H1 (cell line): ENCODE results near the gene STAM2. TPM values are rescaled to one million over a fixed set of nuclear protein-coding genes. Genes with fewer than 3 reads are reported as not detected.
A peak's percentile ranks its signal among the peaks of the same experiment; 100 is the strongest.

Experiments
- BACH1 ChIP-seq: IDR thresholded peaks from 2 replicates; pipeline ENCODE4 v1.6.1; 2012; ENCODE audit warnings: low read length, improper control_type of control experiment
- CBX8 ChIP-seq: fragments of 300-800, 300-1000 bp; sonication (generic); IDR thresholded peaks from 2 replicates; pipeline ENCODE4 v1.7.1; 2016; ENCODE audit warnings: low read depth, low read length, borderline replicate concordance
- FOSL1 ChIP-seq: IDR thresholded peaks from 2 replicates; pipeline ENCODE4 v1.6.1; 2011; ENCODE audit warnings: mild to moderate bottlenecking, low read depth, low read length, moderate library complexity; ENCODE audit not compliant: insufficient read depth
- GABPA ChIP-seq: IDR thresholded peaks from 2 replicates; pipeline ENCODE4 v1.6.1; 2011; ENCODE audit warnings: mild to moderate bottlenecking, low read length, moderate library complexity, borderline replicate concordance; ENCODE audit not compliant: insufficient read depth
- POLR2AphosphoS5 ChIP-seq: IDR thresholded peaks from 2 replicates; pipeline ENCODE4 v1.6.1; 2011; ENCODE audit warnings: low read depth, low read length
- SUZ12 ChIP-seq: fragments of 200-600 bp; sonication (generic); IDR thresholded peaks from 2 replicates; pipeline ENCODE4 v1.6.1; 2012; ENCODE audit warnings: mild to moderate bottlenecking, inconsistent platforms, low read length, moderate library complexity, mixed read lengths
- TAF1 ChIP-seq: IDR thresholded peaks from 2 replicates; pipeline ENCODE4 v1.6.1; 2011; ENCODE audit warnings: mild to moderate bottlenecking, low read depth, low read length
- TBP ChIP-seq: IDR thresholded peaks from 2 replicates; pipeline ENCODE4 v1.6.1; 2011; ENCODE audit warnings: low read depth, low read length, improper control_type of control experiment
- polyA plus RNA-seq, 7 experiments: library from polyadenylated mRNA; depleted of rRNA in 3 of 7; stranded (reverse) in 5 of 7; unstranded in 2 of 7; fragments of >200 nt in 5 of 7; fragments of 200-250 nt in 2 of 7; gene quantifications; 1 replicate in 5 of 7; 2 replicates in 1 of 7; 4 replicates in 1 of 7; pipeline versions ENCODE4 v1.2.1 to v1.2.3, GENCODE V29; 2011 to 2013; ENCODE audit warnings: missing spikeins in 2 of 7, mixed read lengths in 2 of 7
- total RNA-seq: library from RNA; stranded (reverse); fragmentation: NEBNext Ultra II Directional; extraction: Animal tissue kit (Norgen Biotek cat#: 25700); gene quantifications from 2 replicates; pipeline ENCODE4 v1.2.1, GENCODE V29; 2021
- TF ChIP-seq, protein P1 (sequence below): IDR thresholded peaks from 2 replicates; pipeline ENCODE4 v1.6.1; 2012; ENCODE audit warnings: inconsistent platforms
- TF ChIP-seq, protein P2 (sequence below): fragments of 300-600 bp; sonication (generic); IDR thresholded peaks from 2 replicates; pipeline ENCODE4 v1.7.1; 2012; ENCODE audit warnings: low read length, moderate library complexity, mild to moderate bottlenecking, inconsistent platforms; ENCODE audit not compliant: insufficient replicate concordance

STAM2 gene
- total and polyA plus RNA-seq, 2 of the 8 experiments (the other 6 are each of a cell fraction or from before 2014, with no cell fraction given): 5.4 to 9.4 TPM

- TF ChIP-seq, protein P1, sequence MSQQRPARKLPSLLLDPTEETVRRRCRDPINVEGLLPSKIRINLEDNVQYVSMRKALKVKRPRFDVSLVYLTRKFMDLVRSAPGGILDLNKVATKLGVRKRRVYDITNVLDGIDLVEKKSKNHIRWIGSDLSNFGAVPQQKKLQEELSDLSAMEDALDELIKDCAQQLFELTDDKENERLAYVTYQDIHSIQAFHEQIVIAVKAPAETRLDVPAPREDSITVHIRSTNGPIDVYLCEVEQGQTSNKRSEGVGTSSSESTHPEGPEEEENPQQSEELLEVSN: no peak
- TF ChIP-seq TAF1 (peak; percentile 64), GABPA (peak; percentile 77; the same call in 1 of the 2 replicates), POLR2AphosphoS5 (peak; percentile 62), TBP (peak; percentile 73), FOSL1 (no peak), CBX8 (no peak), SUZ12 (no peak), BACH1 (no peak)
- TF ChIP-seq, protein P2, sequence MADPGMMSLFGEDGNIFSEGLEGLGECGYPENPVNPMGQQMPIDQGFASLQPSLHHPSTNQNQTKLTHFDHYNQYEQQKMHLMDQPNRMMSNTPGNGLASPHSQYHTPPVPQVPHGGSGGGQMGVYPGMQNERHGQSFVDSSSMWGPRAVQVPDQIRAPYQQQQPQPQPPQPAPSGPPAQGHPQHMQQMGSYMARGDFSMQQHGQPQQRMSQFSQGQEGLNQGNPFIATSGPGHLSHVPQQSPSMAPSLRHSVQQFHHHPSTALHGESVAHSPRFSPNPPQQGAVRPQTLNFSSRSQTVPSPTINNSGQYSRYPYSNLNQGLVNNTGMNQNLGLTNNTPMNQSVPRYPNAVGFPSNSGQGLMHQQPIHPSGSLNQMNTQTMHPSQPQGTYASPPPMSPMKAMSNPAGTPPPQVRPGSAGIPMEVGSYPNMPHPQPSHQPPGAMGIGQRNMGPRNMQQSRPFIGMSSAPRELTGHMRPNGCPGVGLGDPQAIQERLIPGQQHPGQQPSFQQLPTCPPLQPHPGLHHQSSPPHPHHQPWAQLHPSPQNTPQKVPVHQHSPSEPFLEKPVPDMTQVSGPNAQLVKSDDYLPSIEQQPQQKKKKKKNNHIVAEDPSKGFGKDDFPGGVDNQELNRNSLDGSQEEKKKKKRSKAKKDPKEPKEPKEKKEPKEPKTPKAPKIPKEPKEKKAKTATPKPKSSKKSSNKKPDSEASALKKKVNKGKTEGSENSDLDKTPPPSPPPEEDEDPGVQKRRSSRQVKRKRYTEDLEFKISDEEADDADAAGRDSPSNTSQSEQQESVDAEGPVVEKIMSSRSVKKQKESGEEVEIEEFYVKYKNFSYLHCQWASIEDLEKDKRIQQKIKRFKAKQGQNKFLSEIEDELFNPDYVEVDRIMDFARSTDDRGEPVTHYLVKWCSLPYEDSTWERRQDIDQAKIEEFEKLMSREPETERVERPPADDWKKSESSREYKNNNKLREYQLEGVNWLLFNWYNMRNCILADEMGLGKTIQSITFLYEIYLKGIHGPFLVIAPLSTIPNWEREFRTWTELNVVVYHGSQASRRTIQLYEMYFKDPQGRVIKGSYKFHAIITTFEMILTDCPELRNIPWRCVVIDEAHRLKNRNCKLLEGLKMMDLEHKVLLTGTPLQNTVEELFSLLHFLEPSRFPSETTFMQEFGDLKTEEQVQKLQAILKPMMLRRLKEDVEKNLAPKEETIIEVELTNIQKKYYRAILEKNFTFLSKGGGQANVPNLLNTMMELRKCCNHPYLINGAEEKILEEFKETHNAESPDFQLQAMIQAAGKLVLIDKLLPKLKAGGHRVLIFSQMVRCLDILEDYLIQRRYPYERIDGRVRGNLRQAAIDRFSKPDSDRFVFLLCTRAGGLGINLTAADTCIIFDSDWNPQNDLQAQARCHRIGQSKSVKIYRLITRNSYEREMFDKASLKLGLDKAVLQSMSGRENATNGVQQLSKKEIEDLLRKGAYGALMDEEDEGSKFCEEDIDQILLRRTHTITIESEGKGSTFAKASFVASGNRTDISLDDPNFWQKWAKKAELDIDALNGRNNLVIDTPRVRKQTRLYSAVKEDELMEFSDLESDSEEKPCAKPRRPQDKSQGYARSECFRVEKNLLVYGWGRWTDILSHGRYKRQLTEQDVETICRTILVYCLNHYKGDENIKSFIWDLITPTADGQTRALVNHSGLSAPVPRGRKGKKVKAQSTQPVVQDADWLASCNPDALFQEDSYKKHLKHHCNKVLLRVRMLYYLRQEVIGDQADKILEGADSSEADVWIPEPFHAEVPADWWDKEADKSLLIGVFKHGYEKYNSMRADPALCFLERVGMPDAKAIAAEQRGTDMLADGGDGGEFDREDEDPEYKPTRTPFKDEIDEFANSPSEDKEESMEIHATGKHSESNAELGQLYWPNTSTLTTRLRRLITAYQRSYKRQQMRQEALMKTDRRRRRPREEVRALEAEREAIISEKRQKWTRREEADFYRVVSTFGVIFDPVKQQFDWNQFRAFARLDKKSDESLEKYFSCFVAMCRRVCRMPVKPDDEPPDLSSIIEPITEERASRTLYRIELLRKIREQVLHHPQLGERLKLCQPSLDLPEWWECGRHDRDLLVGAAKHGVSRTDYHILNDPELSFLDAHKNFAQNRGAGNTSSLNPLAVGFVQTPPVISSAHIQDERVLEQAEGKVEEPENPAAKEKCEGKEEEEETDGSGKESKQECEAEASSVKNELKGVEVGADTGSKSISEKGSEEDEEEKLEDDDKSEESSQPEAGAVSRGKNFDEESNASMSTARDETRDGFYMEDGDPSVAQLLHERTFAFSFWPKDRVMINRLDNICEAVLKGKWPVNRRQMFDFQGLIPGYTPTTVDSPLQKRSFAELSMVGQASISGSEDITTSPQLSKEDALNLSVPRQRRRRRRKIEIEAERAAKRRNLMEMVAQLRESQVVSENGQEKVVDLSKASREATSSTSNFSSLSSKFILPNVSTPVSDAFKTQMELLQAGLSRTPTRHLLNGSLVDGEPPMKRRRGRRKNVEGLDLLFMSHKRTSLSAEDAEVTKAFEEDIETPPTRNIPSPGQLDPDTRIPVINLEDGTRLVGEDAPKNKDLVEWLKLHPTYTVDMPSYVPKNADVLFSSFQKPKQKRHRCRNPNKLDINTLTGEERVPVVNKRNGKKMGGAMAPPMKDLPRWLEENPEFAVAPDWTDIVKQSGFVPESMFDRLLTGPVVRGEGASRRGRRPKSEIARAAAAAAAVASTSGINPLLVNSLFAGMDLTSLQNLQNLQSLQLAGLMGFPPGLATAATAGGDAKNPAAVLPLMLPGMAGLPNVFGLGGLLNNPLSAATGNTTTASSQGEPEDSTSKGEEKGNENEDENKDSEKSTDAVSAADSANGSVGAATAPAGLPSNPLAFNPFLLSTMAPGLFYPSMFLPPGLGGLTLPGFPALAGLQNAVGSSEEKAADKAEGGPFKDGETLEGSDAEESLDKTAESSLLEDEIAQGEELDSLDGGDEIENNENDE: no peak
Measured at GRCh38 chr2:152175368-152176112, at the start of gene STAM2 (continued).
